ENCODE data around the gene MYO3B. TPM values are rescaled to one million over a fixed set of nuclear protein-coding genes. Genes with fewer than 3 reads are reported as not detected.

Gene MYO3B
- total RNA-seq, 1 donor from 2014 or later = 9.1 TPM

DNA sequence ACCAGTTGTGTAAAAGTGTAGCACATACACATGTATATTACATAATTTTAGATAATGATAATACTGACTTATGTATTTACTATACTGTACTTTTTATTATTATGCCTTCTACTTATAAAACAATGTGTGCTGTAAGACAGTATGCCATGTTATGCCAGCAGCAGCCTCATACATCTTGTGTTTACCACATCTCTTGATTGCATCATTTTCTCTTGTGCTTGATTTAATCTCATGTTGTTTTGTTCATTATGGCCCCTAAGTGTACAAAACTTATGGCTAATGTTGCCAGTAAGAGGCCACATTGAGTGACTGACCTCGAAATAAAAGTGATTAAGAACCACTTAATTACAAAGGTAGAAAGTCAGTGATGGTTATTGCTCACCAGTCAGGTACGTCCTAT is 409.2 kb downstream of the MYO3B start:
- no peak for TF ChIP-seq CTCF (IDR thresholded peaks at IDR 0.05; ENCODE audit: unreplicated experiment)
- Mint-ChIP-seq H3K36me3 (no peaks in the 10 kb centered on the region), H3K9me3 (no peaks in the 10 kb centered on the region)

DNA sequence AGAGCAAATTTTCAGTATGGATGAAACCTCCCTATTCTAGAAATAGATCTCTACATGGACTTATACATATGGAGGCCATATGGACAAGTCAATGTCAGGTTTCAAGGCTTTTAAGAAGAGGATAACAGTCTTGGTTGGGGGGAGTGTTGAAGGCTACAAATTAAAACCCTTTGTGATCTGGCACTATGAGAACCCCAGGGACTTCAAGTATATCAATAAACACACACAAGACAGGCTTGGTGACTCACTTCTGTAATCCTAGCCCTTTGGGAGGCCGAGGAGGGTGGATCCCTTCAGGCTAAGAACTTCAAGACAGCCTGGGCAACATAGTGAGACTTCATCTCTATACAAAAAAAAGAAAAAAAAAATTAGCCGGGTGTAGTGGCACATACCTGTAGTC is 410.0 kb downstream of the MYO3B start:
- peaks cover 28% of the 10 kb centered on the region for H3K4me1 Mint-ChIP-seq
- no peaks in the 10 kb centered on the region for H3K36me3 Mint-ChIP-seq
- H3K27me3 Mint-ChIP-seq (ENCODE audit: low read depth) = no peaks in the 10 kb centered on the region
- H3K9me3 Mint-ChIP-seq = no peaks in the 10 kb centered on the region
- no peak overlapping the region for H3K27ac Mint-ChIP-seq
- no peak for DNase-seq (ENCODE audit: low spot score in 2 of 2, unreplicated experiment in 2 of 2)
- no peak for TF ChIP-seq CTCF (IDR thresholded peaks at IDR 0.05; ENCODE audit: unreplicated experiment)
- no peak overlapping the region for H3K4me3 Mint-ChIP-seq

More for the DNA sequence above, 409.2 kb downstream of the MYO3B start:
- no peak overlapping the region for H3K4me3 Mint-ChIP-seq
- DNase-seq (ENCODE audit: low spot score in 2 of 2, unreplicated experiment in 2 of 2) = no peak
- H3K27ac Mint-ChIP-seq = no peak overlapping the region
- peaks cover 30% of the 10 kb centered on the region for H3K4me1 Mint-ChIP-seq
- H3K27me3 Mint-ChIP-seq (ENCODE audit: low read depth) = no peaks in the 10 kb centered on the region

- no peaks in the 10 kb centered on the region for H3K9me3 Mint-ChIP-seq
- no peak for DNase-seq (ENCODE audit: low spot score in 2 of 2, unreplicated experiment in 2 of 2)
- H3K36me3 Mint-ChIP-seq = no peaks in the 10 kb centered on the region
- no peak overlapping the region for H3K4me3 Mint-ChIP-seq
- no peak for TF ChIP-seq CTCF (IDR thresholded peaks at IDR 0.05; ENCODE audit: unreplicated experiment)
- no peak overlapping the region for H3K27ac Mint-ChIP-seq
- H3K27me3 Mint-ChIP-seq (ENCODE audit: low read depth) = no peaks in the 10 kb centered on the region
- H3K4me1 Mint-ChIP-seq = peaks cover 26% of the 10 kb centered on the region
Measured at GRCh38 chr2:170588729-170589128, 410.8 kb downstream of the MYO3B start.

GRCh38 chr2:170596576-170596975 is 418.6 kb downstream of the MYO3B start:
- H3K27me3 Mint-ChIP-seq (ENCODE audit: low read depth) = peaks cover under 1% of the 10 kb centered on the region
- no peaks in the 10 kb centered on the region for H3K9me3 Mint-ChIP-seq
- no peak overlapping the region for H3K4me3 Mint-ChIP-seq

DNA sequence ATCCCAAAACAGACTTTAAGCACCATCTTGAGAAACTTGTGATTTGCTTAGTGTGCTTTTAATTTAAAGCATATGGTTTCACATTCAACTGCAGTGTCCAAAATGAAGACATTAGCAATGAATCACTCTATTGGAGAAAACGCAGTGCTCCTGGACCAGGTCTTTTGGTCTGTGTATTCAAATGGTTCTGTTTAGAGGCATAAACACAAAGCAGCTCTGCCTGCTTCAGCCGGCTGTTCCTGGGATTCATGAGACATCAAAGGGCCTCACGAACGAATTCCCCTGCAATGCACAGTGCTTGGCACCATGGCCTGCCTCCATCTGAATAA is 420.1 kb downstream of the MYO3B start:
- H3K9me3 Mint-ChIP-seq = no peaks in the 10 kb centered on the region
- no peaks in the 10 kb centered on the region for H3K36me3 Mint-ChIP-seq
- peaks cover 2% of the 10 kb centered on the region for H3K4me1 Mint-ChIP-seq
- H3K27ac Mint-ChIP-seq = no peak overlapping the region
- DNase-seq (ENCODE audit: low spot score in 2 of 2, unreplicated experiment in 2 of 2) = no peak
- H3K4me3 Mint-ChIP-seq = no peak overlapping the region
- H3K27me3 Mint-ChIP-seq (ENCODE audit: low read depth) = peaks cover 2% of the 10 kb centered on the region
- no peak for TF ChIP-seq CTCF (IDR thresholded peaks at IDR 0.05; ENCODE audit: unreplicated experiment)

More at GRCh38 chr2:170596576-170596975, 418.6 kb downstream of the MYO3B start:
- H3K27ac Mint-ChIP-seq = no peak overlapping the region
- peaks cover 2% of the 10 kb centered on the region for H3K4me1 Mint-ChIP-seq
- H3K36me3 Mint-ChIP-seq = no peaks in the 10 kb centered on the region
- DNase-seq (ENCODE audit: low spot score in 2 of 2, unreplicated experiment in 2 of 2) = no peak
- no peak for TF ChIP-seq CTCF (IDR thresholded peaks at IDR 0.05; ENCODE audit: unreplicated experiment)

GRCh38 chr2:170601489-170601888 is 423.5 kb downstream of the MYO3B start:
- DNase-seq (ENCODE audit: low spot score in 2 of 2, unreplicated experiment in 2 of 2) = no peak
- H3K27me3 Mint-ChIP-seq (ENCODE audit: low read depth) = peaks cover 2% of the 10 kb centered on the region
- no peaks in the 10 kb centered on the region for H3K36me3 Mint-ChIP-seq
- no peak for TF ChIP-seq CTCF (IDR thresholded peaks at IDR 0.05; ENCODE audit: unreplicated experiment)
- no peak overlapping the region for H3K27ac Mint-ChIP-seq
- H3K4me1 Mint-ChIP-seq = peaks cover 2% of the 10 kb centered on the region
- no peaks in the 10 kb centered on the region for H3K9me3 Mint-ChIP-seq
- no peak overlapping the region for H3K4me3 Mint-ChIP-seq
